HepG2 (cell line): ENCODE measurements around the gene KIAA0232. TPM values are rescaled to one million over a fixed set of nuclear protein-coding genes. Genes with fewer than 3 reads are reported as not detected.

ENCODE experiments used
- BHLHE40 ChIP-seq: IDR thresholded peaks from 2 replicates; pipeline ENCODE4 v1.6.1; 2011; ENCODE audit warnings: low read length, improper control_type of control experiment
- CBX2 ChIP-seq, 2 experiments: fragments of 200-600 bp in 1 of 2; sonication (generic); formaldehyde crosslinking in 1 of 2; IDR thresholded peaks; 2 replicates each; pipeline versions ENCODE4 v1.7.0 to v1.8.1; 2018 to 2022; ENCODE audit warnings: low read depth in 2 of 2, low read length in 1 of 2, mild to moderate bottlenecking in 1 of 2, missing genetic modification reagents in 1 of 2
- E2F2 ChIP-seq: sonication (generic); formaldehyde crosslinking; IDR thresholded peaks from 2 replicates; pipeline ENCODE4 v1.4.0; 2020; ENCODE audit warnings: missing genetic modification reagents, borderline replicate concordance
- GFI1 ChIP-seq: sonication (generic); formaldehyde crosslinking; IDR thresholded peaks from 2 replicates; pipeline ENCODE4 v1.5.0; 2020; ENCODE audit warnings: missing genetic modification reagents, mild to moderate bottlenecking, borderline replicate concordance
- GPBP1L1 ChIP-seq: sonication (generic); formaldehyde crosslinking; IDR thresholded peaks from 2 replicates; pipeline ENCODE4 v1.5.0; 2020; ENCODE audit warnings: mild to moderate bottlenecking, missing genetic modification reagents
- HOXA5 ChIP-seq: sonication (generic); formaldehyde crosslinking; IDR thresholded peaks from 2 replicates; pipeline ENCODE4 v1.4.0; 2020; ENCODE audit warnings: missing genetic modification reagents
- MEIS1 ChIP-seq: sonication (generic); formaldehyde crosslinking; IDR thresholded peaks from 2 replicates; pipeline ENCODE4 v1.9.0; 2021; ENCODE audit warnings: mild to moderate bottlenecking, missing genetic modification reagents, moderate library complexity, borderline replicate concordance
- NAIF1 ChIP-seq: sonication (generic); formaldehyde crosslinking; IDR thresholded peaks from 2 replicates; pipeline ENCODE4 v1.5.0; 2020; ENCODE audit warnings: mild to moderate bottlenecking, missing genetic modification reagents, borderline replicate concordance
- PAF1 ChIP-seq: IDR thresholded peaks from 2 replicates; pipeline ENCODE4 v1.6.1; 2016; ENCODE audit warnings: missing genetic modification reagents, missing compliant biosample characterization
- SMAD1 ChIP-seq: sonication (generic); formaldehyde crosslinking; IDR thresholded peaks from 2 replicates; pipeline ENCODE4 v1.4.0; 2020; ENCODE audit warnings: missing genetic modification reagents, low read depth, mild to moderate bottlenecking, borderline replicate concordance
- SMAD9 ChIP-seq: sonication (generic); formaldehyde crosslinking; IDR thresholded peaks from 2 replicates; pipeline ENCODE4 v1.5.1; 2020; ENCODE audit warnings: mild to moderate bottlenecking, missing genetic modification reagents
- SP140L ChIP-seq: sonication (generic); formaldehyde crosslinking; IDR thresholded peaks from 2 replicates; pipeline ENCODE4 v1.4.0; 2020; ENCODE audit warnings: missing genetic modification reagents, borderline replicate concordance
- SP5 ChIP-seq: IDR thresholded peaks from 2 replicates; pipeline ENCODE4 v1.6.1; 2016; ENCODE audit warnings: low read depth, borderline replicate concordance
- STAT5B ChIP-seq: sonication (generic); formaldehyde crosslinking; IDR thresholded peaks from 2 replicates; pipeline ENCODE4 v1.4.0; 2020; ENCODE audit warnings: missing genetic modification reagents
- UBTF ChIP-seq: sonication (generic); formaldehyde crosslinking; IDR thresholded peaks from 2 replicates; pipeline ENCODE4 v1.4.0; 2020; ENCODE audit warnings: mild to moderate bottlenecking, missing genetic modification reagents
- ZNF124 ChIP-seq: sonication (generic); formaldehyde crosslinking; IDR thresholded peaks from 2 replicates; pipeline ENCODE4 v1.4.0; 2020; ENCODE audit warnings: missing genetic modification reagents
- ZNF136 ChIP-seq: sonication (generic); formaldehyde crosslinking; IDR thresholded peaks from 2 replicates; pipeline ENCODE4 v1.8.1; 2022; ENCODE audit warnings: low read depth, mild to moderate bottlenecking, moderate library complexity, missing genetic modification reagents
- ZNF513 ChIP-seq: sonication (generic); formaldehyde crosslinking; conservative IDR thresholded peaks from 2 replicates; pipeline ENCODE4 v1.5.0; 2020; ENCODE audit warnings: missing genetic modification reagents
- ZNF879 ChIP-seq: sonication (generic); formaldehyde crosslinking; IDR thresholded peaks from 2 replicates; pipeline ENCODE4 v1.8.1; 2023; ENCODE audit warnings: missing genetic modification reagents
- polyA plus RNA-seq, 8 experiments: library from polyadenylated mRNA; depleted of rRNA in 3 of 8; stranded (reverse) in 7 of 8; unstranded in 1 of 8; fragments of >200 nt; fragmentation: Illumina TruSeq in 4 of 8; extraction: Trizol in 4 of 8; gene quantifications; 2 replicates each; pipeline versions ENCODE4 v1.2.1 to v1.2.3, GENCODE V29; 2011 to 2016; ENCODE audit warnings: low read depth in 4 of 8, missing spikeins in 1 of 8, mixed read lengths in 1 of 8; ENCODE audit not compliant: insufficient read depth in 1 of 8
- total RNA-seq, 5 experiments: library from RNA; depleted of rRNA; stranded (reverse); fragments of >200 nt; fragmentation: Illumina TruSeq; extraction: Trizol; gene quantifications; 2 replicates each; pipeline ENCODE4 v1.2.3, GENCODE V29; 2016; ENCODE audit warnings: low read depth in 1 of 5

Gene KIAA0232
- total and polyA plus RNA-seq, 2 of the 13 experiments (the other 11 are each of a cell fraction or from before 2014, with no cell fraction given), result 7.8 to 17.1 TPM

GRCh38 chr4:6893449-6894085 lies 111.0 kb downstream of the KIAA0232 start (continued):
- TF ChIP-seq CBX2 (IDR thresholded peaks at IDR 0.05; ENCODE audit: low read depth, low read length) (no peak), CBX2 (CRISPR knock-in tag; IDR thresholded peaks at IDR 0.05; ENCODE audit: low read depth) (0 out of 2 replicates have a peak, but pooled peaks have one; percentile 64), ZNF124 (CRISPR knock-in tag) (peak; percentile 92), BHLHE40 (peak; percentile 87), SMAD9 (CRISPR knock-in tag) (no peak), GFI1 (CRISPR knock-in tag) (peak; percentile 88), SP140L (CRISPR knock-in tag) (no peak), SMAD1 (CRISPR knock-in tag) (no peak), GPBP1L1 (CRISPR knock-in tag) (no peak), ZNF136 (CRISPR knock-in tag) (peak; percentile 55; the same call in 1 of the 2 replicates), UBTF (CRISPR knock-in tag) (peak; percentile 51), ZNF879 (CRISPR knock-in tag) (no peak), SP5 (peak; percentile 55; the same call in 1 of the 2 replicates), E2F2 (CRISPR knock-in tag) (0 out of 2 replicates have a peak, but pooled peaks have one; percentile 39), MEIS1 (CRISPR knock-in tag) (0 out of 2 replicates have a peak, but pooled peaks have one; percentile 31), PAF1 (CRISPR knock-in tag) (no peak), ZNF513 (no peak), HOXA5 (CRISPR knock-in tag) (peak; percentile 74), STAT5B (CRISPR knock-in tag) (no peak), NAIF1 (CRISPR knock-in tag) (0 out of 2 replicates have a peak, but pooled peaks have one; percentile 19)
